ENCODE measurements around the gene RADIL.
"Not testable (repeated sequence)": the region's sequence is repeated elsewhere in the genome, so short reads cannot be mapped to it uniquely, and the experiment has no call there.

The RADIL gene, protein sequence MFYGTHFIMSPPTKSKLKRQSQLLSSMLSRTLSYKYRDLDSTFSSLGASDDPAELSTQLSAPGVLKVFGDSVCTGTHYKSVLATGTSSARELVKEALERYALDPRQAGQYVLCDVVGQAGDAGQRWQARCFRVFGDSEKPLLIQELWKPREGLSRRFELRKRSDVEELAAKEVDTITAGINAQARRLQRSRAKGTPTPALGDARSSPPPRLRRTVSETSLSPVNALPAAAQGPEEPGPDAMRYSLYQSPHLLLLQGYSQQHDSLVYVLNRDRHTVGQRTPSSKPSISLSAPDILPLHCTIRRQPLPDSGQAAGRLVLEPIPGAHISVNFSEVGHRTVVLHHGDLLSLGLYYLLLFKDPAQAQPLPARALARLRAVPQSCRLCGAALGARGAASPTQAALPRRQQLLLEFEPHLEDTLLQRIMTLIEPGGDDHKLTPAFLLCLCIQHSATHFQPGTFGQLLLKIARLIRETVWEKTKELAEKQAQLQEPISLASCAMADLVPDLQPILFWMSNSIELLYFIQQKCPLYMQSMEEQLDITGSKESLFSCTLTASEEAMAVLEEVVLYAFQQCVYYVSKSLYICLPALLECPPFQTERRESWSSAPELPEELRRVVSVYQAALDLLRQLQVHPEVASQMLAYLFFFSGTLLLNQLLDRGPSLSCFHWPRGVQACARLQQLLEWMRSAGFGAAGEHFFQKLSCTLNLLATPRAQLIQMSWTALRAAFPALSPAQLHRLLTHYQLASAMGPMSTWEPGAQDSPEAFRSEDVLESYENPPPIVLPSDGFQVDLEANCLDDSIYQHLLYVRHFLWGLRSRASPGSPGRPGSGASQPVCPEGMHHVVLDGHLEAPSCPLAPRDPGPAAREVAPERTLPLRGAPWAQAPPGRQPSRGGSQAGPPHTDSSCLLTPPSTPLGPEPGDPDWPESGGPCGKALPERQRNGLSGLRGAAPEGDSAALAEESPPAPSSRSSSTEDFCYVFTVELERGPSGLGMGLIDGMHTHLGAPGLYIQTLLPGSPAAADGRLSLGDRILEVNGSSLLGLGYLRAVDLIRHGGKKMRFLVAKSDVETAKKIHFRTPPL

DNA sequence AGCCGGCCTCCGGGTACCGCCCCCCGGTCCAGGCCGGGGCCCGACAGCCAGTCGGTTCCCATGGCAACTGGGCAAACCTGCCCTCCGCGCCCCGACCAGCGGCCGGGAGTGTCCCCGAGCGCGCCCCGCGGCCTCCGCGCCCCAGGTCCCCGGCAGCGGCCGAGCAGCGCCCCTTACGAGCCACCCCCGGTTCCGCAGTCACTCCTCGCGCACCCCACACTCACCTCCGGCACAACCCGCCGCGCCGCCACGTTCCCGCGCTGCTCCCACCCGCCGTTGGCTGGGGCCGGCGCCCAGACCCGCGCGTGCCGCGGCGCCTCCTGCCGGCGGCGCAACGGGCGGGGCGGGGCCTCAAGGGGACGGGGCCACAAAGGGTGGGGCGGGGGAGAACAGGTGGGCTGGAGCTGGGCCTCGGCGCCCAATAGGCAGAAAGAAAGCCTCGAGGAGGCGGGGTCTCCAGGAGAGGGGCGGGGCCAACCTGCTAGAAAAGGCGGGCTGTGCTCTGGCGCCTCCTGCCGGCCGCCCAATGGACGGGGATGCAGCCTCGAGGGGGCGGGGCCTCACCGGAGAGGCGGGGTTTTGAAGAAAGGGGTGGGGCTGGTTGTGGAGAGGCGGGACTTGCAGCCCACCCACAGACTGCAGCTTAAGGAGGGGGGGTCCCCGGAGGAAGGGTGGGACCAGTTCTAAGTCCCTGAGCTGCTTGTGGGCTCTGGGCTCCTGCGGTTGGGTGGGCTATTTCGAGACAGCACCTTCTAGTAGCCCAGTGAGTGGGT, at the start of gene RADIL:
RADIL (minus strand) TSS at position 345 of the 773 bp plus-strand sequence. CDS start 5,577 bp downstream, outside the sequence.
- peak; percentile 85 for DNase-seq

DNA sequence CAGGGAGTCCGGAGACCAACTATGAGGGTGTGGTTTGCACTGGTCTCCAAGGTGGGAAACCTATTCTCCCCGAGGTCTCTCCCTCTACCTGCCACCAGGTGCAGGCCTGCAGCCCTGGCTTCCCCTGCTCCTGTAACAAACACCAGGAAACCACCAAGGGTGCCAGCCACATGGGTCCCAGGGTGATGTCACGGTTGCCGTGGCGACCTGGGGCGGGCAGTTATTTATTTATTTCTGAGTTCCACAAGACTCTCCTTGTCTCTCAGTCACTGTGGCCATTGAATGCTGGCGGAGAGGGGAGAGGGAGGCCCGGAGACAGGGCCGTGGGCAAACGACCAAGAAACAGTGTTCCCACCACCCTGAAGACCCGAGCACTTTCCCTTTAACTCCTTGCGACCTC, 48.4 kb upstream of the RADIL start:
- no peak for DNase-seq

DNA sequence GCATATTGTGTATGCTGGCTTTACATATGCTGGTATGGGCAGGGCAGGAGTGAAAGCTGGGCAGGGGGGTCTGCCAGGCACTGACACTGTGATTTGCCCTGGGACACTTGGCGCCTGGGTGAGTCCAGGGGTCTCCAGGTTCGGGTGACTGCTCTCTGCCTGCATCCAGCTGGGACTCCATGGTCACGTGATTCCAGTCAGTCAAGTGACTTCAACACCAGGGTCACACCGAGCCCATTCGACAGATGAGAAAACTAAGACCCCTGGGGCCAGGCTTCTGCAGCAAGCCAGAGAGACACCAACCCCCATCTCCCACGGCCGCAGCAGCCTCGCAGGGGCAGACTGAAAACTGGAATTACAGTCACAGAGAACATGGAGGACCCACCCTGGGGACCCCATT, 45.5 kb upstream of the RADIL start:
- no peak for DNase-seq

DNA sequence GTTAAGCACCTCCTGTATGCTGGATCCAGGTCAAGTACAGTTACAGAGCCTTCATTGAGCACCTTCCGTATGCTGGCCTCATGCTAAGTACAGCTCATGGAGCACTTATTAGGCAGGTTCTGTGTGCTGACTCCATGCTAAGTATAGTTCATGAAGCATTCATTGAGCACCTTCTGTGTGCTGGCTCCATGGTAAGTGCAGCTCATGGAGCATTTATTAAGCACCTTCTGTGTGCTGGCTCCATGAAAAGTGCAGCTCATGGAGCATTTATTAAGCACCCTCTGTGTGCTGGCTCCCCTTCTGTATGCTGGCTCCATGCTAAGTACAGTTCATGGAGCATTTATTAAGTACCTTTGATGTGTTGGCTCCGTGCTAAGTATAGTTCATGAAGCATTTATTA, 44.9 kb upstream of the RADIL start:
- no peak for DNase-seq

DNA sequence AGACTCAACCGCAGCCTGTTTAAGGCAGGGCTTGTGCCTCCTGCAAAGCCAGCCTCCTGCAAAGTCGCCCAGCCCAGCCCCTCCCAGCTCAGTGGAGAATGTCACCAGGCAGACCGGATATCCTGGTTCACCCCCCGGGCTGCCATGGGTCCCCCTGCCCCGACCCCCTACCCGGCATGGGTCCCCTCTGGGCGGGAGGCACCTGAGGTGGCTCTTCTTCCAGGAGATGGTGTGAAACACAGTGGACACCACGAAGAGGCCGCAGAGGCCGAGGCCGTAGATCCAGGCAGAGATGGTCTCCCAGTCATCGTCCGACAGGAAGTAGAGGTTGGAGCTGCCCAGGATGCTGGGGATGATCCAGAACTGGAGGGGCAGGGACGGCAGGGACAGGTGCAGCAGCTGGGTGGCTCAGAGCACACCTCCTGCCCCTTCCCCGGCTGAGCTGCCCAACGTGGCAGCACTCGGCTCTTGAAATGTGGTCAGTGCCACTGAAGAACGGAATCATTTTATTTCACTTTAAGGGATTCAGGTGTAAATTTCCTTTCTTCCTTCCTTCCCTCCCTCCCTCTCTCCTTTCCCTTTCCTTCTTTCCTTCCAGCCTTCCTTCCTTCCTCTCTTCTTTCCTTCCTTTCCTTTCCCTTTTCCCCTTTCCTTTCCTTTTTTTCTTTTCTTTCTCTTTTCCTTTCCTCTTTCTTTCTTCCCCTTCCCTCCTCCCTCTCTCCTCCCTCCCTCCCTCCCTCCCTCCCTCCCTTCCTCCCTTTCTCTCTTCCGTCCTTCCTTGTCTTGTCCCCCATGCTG, 36.7 kb upstream of the RADIL start:
- DNase-seq, result no peak

DNA sequence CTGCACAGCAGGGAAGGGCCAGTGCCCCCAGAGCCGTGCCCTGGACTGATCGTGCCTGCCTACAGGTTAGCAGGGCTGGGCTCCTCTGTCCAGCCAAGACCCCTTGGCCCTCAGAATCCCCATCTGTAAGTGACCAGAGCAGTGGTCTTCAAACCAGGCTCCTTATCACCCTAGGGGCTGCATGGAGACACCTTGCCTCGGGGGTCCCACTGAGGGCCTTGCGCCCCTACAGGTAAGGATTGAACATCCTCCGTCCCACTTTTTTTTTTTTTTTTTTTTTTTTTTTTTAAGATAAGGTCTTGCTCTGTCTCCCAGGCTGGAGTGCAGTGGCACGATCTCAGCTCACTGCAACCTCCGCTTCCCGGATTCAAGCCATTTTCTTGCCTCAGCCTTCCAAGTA, 32.6 kb upstream of the RADIL start:
- DNase-seq, result no peak

DNA sequence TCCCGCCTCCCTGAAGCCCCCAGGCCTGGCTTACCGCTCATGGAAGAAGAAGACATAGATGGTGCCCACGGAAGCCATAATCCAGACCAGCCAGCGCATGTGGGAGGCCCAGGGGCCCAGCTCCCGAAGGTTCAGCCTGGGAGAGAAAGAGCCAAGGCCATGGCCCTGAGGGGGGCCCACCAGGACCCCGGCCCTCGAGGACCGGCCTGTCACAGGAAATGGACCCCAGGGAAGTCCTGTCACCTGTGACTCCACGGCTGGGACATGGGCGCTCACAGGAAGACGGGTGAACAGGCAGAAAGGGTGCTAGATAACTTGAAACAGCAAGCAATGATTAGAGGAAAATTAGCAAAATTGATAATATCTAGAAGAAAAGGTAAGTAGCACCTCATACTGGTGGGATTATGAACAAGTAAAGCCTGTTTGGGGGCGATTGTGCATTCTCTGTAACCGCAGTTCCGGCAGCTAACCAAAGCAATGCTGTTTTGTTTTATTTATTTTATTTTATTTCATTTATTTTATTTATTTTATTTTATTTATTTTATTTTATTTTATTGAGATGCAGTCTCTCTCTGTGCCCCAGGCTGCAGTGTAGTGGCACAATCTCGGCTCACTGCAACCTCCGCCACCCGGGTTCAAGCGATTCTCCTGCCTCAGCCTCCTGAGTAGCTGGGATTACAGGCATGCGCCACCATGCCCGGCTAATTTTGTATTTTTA, 27.8 kb upstream of the RADIL start:
- no peak for DNase-seq

DNA sequence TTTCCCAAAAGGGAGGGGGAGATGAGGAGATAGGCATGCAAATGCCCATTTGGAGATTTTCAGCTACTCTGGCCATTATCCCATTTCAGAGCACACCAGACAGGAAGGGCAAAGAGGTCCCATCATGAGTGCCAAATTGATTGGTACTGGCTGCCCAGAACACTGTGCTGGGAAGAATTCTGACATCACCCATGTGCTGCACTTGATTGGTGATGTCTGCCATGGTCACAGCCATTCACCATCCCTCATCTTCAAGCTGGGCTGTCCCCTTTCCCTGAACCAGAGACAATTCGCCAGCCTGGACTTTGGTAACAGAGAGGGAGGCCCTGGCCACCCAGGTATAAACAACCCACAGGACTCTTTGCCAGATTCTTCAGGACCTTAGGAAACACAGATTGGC, 23.2 kb upstream of the RADIL start:
- DNase-seq, result no peak

DNA sequence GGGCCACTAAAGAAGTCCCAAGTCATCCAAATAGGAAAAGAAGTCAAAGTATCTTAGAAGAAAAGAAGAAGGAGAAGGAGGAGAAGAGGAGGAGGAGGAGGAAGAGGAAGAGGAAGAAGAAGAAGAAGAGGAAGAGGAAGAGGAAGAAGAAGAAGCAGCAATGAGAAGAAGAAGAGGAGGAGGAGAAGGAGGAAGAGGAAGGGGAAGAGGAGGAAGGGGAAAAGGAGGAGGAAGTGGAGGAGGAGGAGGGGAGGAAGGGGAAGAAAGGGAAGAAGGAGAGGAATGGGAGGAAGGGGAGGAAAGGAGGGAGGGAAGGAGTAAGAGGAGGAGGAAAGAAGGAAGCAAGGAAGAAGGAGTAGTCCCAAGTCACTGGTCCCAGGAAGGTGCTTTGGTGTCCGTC, 21.7 kb upstream of the RADIL start:
- no peak for DNase-seq

DNA sequence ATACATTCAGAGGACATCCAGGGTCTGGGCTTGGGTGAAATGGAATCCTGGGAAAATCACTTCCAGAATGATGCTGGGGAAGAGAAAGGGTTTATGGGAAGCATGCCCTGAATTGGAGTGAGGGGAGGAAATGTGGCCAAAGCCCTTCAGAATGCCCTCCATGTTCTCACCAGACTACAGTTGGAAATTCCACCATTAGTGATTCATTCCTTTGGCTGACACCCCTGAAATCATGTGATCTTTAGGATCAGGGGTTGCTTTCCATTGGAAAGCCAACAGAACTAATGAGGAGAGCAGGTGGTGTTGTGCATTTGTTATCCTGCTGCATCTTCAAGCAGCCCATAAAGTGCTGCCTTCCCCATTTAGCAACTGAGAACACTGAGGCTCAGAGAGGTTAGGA, 20.8 kb upstream of the RADIL start:
- no peak for DNase-seq

DNA sequence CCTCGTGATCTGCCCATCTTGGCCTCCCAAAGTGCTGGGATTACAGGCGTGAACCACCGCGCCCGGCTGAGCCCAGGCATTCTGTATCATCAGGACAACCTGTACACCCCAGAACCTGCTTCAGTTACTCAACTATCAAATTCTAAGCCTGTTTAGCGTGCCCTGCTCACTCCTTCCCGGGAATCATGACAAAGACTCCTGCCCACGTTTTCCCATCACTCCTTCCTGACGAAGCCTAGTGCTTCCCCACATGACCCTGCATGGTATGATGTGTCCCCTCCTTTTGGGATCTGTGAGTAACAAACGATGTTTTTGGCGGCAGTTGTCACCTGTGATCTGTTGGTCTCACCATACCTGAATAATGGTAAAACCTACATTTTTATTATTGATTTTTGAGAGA, 12.2 kb upstream of the RADIL start:
- no peak for DNase-seq

DNA sequence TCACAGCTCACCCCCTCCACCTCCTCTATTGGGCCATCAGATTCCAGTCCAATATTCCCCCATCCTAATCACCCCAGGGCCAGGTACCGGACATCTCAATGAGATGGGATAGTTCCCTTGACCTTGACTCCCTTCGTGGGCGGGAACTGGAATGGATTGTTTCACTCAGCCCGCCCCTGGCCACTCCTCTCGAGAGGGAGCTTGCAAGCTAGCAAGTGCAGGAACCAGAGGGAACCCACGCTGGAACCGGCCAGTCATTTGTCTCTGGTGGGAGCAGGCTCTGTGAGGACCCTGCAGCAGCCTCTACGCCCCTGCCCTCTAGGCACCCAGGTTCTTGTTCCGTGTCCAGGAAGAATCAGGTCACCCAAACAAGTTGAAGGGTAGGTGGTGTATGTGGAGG, 11.0 kb upstream of the RADIL start:
- DNase-seq, result no peak

DNA sequence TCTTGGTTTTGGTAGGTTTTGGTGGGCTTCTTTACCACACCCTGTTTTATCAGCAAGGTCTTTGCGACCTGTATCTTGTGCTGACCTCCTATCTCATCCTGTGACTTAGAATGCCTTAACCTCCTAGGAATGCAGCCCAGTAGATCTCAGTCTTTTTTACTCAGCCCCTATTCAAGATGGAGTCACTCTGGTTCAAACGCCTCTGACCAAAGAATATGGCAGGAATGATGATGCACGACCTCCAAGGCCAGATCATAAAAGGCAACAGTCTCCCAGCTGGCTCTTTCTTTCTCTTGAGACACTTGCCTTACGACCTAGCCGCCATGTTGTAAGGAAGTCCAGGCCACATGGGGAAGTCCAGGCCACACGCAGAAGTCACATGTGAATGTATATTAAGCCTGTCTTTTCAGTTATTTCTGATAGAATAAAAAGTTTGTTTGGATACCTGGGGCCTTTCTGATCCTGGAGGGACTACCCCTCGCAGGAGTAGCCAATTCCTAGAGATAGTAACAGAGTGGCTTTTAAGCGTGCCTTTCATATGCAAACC, 10.5 kb upstream of the RADIL start:
- no peak for DNase-seq

DNA sequence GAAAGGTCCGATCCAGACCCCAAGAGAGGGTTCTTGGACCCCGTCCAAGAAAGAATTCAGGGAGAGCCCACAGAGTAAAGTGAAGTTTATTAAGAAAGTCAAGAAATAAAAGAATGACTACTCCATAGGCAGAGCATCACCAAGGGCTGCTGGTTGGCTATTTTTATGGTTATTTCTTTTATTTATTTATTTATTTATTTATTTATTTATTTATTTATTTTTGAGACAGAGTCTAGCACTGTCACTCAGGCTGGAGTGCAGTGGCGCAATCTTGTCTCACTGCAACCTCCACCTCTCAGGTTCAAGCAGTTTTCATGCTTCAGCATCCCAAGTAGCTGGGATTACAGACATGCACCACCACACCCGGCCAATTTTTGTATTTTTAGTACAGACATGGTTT, 9.7 kb upstream of the RADIL start:
- not testable (repeated sequence) for DNase-seq

DNA sequence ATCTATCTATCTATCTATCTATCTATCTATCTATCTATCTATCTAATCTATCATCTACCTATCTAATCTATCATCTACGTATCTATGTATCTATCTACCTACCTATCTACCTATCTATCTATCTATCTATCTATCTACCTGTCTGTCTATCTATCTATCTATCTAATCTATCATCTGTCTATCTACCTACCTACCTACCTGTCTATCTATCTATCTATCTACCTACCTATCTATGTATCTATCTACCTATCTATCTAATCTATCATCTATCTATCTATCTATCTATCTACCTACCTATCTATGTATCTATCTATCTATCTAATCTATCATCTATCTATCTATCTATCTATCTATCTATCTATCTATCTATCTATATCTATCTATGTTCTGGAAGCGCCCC, 8.0 kb upstream of the RADIL start:
- not testable (repeated sequence) for DNase-seq

DNA sequence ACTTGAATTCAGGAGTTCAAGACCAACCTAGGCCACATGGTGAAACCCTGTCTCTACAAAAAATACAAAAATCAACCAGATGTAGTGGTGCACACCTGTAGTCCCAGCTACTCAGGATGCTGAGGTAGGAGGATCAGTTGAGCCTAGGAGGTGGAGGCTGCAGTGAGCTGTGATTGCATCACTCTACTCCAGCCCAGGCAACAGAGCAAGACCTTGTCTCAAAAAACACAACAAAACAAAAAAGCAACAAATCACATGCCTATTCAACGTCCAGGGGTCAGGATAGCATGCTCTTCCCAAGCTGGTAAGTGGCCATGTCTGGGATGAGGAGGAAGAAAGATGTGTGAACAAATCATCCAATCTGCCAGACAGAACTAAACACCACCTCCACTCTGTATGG, 6.2 kb upstream of the RADIL start:
- DNase-seq, result no peak

DNA sequence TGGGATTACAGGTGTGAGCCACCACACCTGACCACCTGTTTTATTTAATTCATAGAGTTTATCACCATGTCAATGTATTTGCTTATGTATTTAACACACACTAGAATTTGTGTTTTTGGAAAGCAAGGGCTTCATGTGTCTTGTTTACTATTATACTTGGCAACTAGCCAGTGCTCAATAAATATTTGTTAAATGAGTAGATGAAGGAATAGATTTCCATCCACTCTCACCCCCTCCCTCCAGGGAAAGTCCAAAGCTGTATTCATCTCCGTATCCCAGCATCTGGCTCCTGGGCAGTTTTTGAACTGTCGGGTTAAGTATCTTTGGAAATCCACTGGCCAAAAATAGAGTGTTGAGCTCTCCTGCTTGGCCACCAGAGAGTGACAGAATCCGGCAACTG, 4.6 kb upstream of the RADIL start:
- no peak for DNase-seq

DNA sequence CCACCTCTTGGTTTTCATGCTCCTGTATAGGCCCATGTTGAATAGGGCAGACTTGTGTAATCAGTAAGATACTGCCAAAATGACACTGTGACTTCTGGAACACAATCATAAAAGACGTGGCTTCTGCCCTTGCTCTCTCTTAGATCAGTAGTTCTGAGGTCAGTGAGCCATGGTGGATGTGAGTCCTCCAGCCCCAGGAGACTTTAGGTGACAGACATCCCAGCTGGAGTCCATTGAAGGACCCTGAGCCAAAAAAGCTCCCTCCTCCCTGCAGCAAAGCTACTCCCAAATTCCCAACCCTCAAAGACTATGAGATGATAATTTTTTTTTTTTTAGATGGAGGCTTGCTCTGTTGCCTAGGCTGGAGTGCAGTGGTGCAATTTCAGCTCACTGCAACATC, 3.2 kb upstream of the RADIL start:
- no peak for DNase-seq

DNA sequence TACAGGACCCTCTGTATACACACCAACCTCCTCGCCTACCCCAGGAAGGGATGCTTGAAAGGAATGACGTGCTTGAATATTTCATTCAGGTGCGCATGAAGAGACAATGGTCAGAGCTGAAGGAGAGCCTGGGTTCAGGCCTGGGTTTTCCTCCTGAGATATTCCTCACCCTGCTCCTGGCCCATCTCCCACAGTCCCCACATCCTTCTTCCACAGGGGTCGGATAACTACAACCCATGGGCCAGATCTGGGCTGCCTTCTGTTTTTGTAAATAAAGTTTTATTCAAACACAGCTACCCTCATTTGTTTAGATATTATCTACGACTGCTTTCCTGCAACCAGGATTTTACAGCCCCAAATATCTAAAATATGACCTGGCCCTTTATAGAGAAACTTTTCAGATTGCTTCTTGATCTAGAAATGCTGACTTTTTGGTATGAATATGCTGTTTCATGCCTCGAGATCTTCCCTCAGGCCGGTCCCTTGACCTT, 1.8 kb upstream of the RADIL start:
- DNase-seq, result no peak

DNA sequence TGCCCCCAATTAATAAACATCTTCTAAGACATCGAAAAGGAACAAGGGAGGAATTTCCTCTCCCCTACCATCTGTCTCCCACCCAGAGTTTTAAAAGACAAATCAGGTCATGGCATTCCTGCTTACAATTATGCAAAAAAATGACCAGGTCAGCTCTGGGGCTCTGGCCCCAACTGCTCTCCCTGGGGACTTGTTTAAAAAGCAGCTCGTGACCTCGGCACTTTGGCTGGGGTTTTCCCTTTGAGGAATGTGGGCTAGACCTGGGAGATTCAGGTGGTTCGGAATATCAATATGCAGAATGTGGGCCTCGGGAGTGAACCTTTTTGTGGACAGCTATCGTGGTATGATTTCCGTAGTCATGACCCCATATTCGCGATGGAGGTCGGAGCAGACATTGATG, 648 bp upstream of the RADIL start:
- no peak for DNase-seq

DNA sequence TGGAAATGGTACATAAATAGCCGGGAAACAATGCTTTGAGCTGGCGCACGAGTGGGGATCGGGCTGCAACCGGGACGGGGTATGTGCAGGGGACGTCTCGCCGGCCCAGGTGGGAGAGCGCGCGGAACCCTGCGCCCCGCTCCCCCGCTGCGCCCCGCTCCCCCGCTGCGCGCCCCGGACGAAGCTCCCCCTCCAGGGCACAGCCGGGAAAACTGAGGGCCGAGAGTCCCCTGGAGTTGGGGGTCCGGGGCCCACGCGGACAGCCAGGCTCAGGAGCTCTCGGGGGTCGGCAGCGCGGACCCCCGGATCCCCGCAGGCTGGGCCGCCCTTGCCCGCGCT, 514 bp downstream of the RADIL start:
- DNase-seq, result no peak
